Measurements from ENCODE around the gene MAN1A2. TPM values are rescaled to one million over a fixed set of nuclear protein-coding genes. Genes with fewer than 3 reads are reported as not detected.

Gene MAN1A2
- total and polyA plus RNA-seq, 9 of the 15 experiments (the other 6 are each of a cell fraction or from before 2014, with no cell fraction given) = 4.2 to 38.4 (median 18.7) TPM

GRCh38 chr1:117339866-117340700 is 27.2 kb upstream of the MAN1A2 start (continued):
- TF ChIP-seq ZBTB11 (CRISPR knock-in tag; IDR thresholded peaks at IDR 0.05) (peak in 1 of 3 experiments; percentile 65; a peak in 1 of 6 replicates), MEIS2 (IDR thresholded peaks at IDR 0.05; ENCODE audit: partially characterized antibody) (peak; percentile 83), L3MBTL2 (IDR thresholded peaks at IDR 0.05) (peak; percentile 97), ZNF277 (CRISPR knock-in tag; IDR thresholded peaks at IDR 0.05; ENCODE audit: borderline replicate concordance) (no peak), PRDM10 (IDR thresholded peaks at IDR 0.05; ENCODE audit: partially characterized antibody) (peak; percentile 16), TARDBP (IDR thresholded peaks at IDR 0.05) (no peak), CREB3 (tag; conservative IDR thresholded peaks at IDR 0.05; ENCODE audit: low read depth) (peak; percentile 82), HDAC3 (IDR thresholded peaks at IDR 0.05; ENCODE audit: borderline replicate concordance, partially characterized antibody) (no peak), ZNF76 (CRISPR knock-in tag; IDR thresholded peaks at IDR 0.05; ENCODE audit: borderline replicate concordance) (0 out of 2 replicates have a peak, but pooled peaks have one; percentile 46), OTX1 (CRISPR knock-in tag; IDR thresholded peaks at IDR 0.05) (peak; percentile 87; the same call in 1 of the 2 replicates), XRCC3 (IDR thresholded peaks at IDR 0.05) (no peak), ZNF586 (CRISPR knock-in tag; conservative IDR thresholded peaks at IDR 0.05) (no peak), TGIF2 (CRISPR knock-in tag; IDR thresholded peaks at IDR 0.05) (no peak), SP1 (CRISPR knock-in tag; IDR thresholded peaks at IDR 0.05) (no peak), ATF7 (IDR thresholded peaks at IDR 0.05) (peak; percentile 89), PHF8 (IDR thresholded peaks at IDR 0.05; ENCODE audit: borderline replicate concordance, low read length) (no peak)

All from K562 (cell line).